IPS-15b (cell line): ENCODE data around the gene ZNF333.
"Not testable (repeated sequence)": the region's sequence is repeated elsewhere in the genome, so short reads cannot be mapped to it uniquely, and the experiment has no call there.

Experiments used
- H3K27me3 ChIP-seq: one replicate; pipeline ENCODE4 v1.6.1; 2013; ENCODE audit warnings: low read length; ENCODE audit not compliant: control insufficient read depth, insufficient read depth
- H3K36me3 ChIP-seq: one replicate; pipeline ENCODE4 v1.6.1; 2013; ENCODE audit warnings: low read length; ENCODE audit not compliant: control insufficient read depth, insufficient read depth
- H3K4me1 ChIP-seq: one replicate; pipeline ENCODE4 v1.6.1; 2013; ENCODE audit warnings: mild to moderate bottlenecking, low read length; ENCODE audit not compliant: control insufficient read depth, insufficient read depth
- H3K4me3 ChIP-seq: one replicate; pipeline ENCODE4 v1.5.1; 2013; ENCODE audit warnings: low read depth, low read length
- H3K9ac ChIP-seq: one replicate; pipeline ENCODE4 v1.6.1; 2013; ENCODE audit warnings: low read depth, mild to moderate bottlenecking, low read length
- H3K9me3 ChIP-seq: one replicate; pipeline ENCODE4 v1.6.1; 2013; ENCODE audit warnings: mild to moderate bottlenecking, low read length; ENCODE audit not compliant: control insufficient read depth, insufficient read depth

The ZNF333 gene

GRCh38 chr19:14748601-14749000 is 58.8 kb downstream of the ZNF333 start:
- Histone ChIP-seq H3K9me3 (no peaks in the 10 kb centered on the region), H3K4me1 (no peaks in the 10 kb centered on the region), H3K9ac (no peak overlapping the region), H3K27me3 (no peaks in the 10 kb centered on the region), H3K36me3 (peaks cover 2% of the 10 kb centered on the region), H3K4me3 (no peak overlapping the region)

GRCh38 chr19:14758816-14759215 is 69.0 kb downstream of the ZNF333 start:
- H3K9ac ChIP-seq: peak overlapping the region; percentile 65
- no peaks in the 10 kb centered on the region for H3K36me3 ChIP-seq
- H3K4me1 ChIP-seq: no peaks in the 10 kb centered on the region
- H3K9me3 ChIP-seq: no peaks in the 10 kb centered on the region
- no peaks in the 10 kb centered on the region for H3K27me3 ChIP-seq
- peak overlapping the region; percentile 45 for H3K4me3 ChIP-seq

- H3K36me3 ChIP-seq: no peaks in the 10 kb centered on the region
These were observed 71.8 kb downstream of the ZNF333 start for GRCh38 chr19:14761607-14762006.

GRCh38 chr19:14762111-14762510 is 72.3 kb downstream of the ZNF333 start:
- H3K36me3 ChIP-seq: peaks cover 2% of the 10 kb centered on the region
- no peaks in the 10 kb centered on the region for H3K27me3 ChIP-seq
- no peaks in the 10 kb centered on the region for H3K4me1 ChIP-seq
- H3K4me3 ChIP-seq: no peak overlapping the region
- no peak overlapping the region for H3K9ac ChIP-seq
- H3K9me3 ChIP-seq: no peaks in the 10 kb centered on the region

More at GRCh38 chr19:14761607-14762006, 71.8 kb downstream of the ZNF333 start:
- no peaks in the 10 kb centered on the region for H3K27me3 ChIP-seq
- H3K4me1 ChIP-seq: no peaks in the 10 kb centered on the region
- no peak overlapping the region for H3K9ac ChIP-seq
- no peak overlapping the region for H3K4me3 ChIP-seq
- H3K9me3 ChIP-seq: no peaks in the 10 kb centered on the region

GRCh38 chr19:14763497-14764145 is 73.8 kb downstream of the ZNF333 start:
- H3K36me3 ChIP-seq: peaks cover 2% of the 10 kb centered on the region
- no peaks in the 10 kb centered on the region for H3K9me3 ChIP-seq
- no peak overlapping the region for H3K9ac ChIP-seq
- H3K4me3 ChIP-seq: no peak overlapping the region
- no peaks in the 10 kb centered on the region for H3K4me1 ChIP-seq
- no peaks in the 10 kb centered on the region for H3K27me3 ChIP-seq

GRCh38 chr19:14764401-14764800 is 74.6 kb downstream of the ZNF333 start:
- no peaks in the 10 kb centered on the region for H3K27me3 ChIP-seq
- H3K36me3 ChIP-seq: peaks cover 2% of the 10 kb centered on the region
- no peaks in the 10 kb centered on the region for H3K4me1 ChIP-seq
- H3K9ac ChIP-seq: no peak overlapping the region
- H3K4me3 ChIP-seq: no peak overlapping the region
- no peaks in the 10 kb centered on the region for H3K9me3 ChIP-seq

GRCh38 chr19:14765403-14765802 is 75.6 kb downstream of the ZNF333 start:
- not testable (repeated sequence) for H3K27me3 ChIP-seq, H3K9ac ChIP-seq, H3K36me3 ChIP-seq, H3K9me3 ChIP-seq, H3K4me1 ChIP-seq, H3K4me3 ChIP-seq

GRCh38 chr19:14765841-14766240 is 76.0 kb downstream of the ZNF333 start:
- not testable (repeated sequence) for H3K4me1 ChIP-seq, H3K27me3 ChIP-seq, H3K36me3 ChIP-seq, H3K4me3 ChIP-seq, H3K9ac ChIP-seq, H3K9me3 ChIP-seq

- no peaks in the 10 kb centered on the region for H3K4me1 ChIP-seq
- H3K27me3 ChIP-seq: no peaks in the 10 kb centered on the region
- no peak overlapping the region for H3K4me3 ChIP-seq
- no peak overlapping the region for H3K9ac ChIP-seq
- peaks cover 4% of the 10 kb centered on the region for H3K36me3 ChIP-seq
- H3K9me3 ChIP-seq: no peaks in the 10 kb centered on the region
These were observed 77.7 kb downstream of the ZNF333 start for GRCh38 chr19:14767466-14767971.

GRCh38 chr19:14768001-14768400 is 78.2 kb downstream of the ZNF333 start:
- no peaks in the 10 kb centered on the region for H3K4me1 ChIP-seq
- peaks cover 4% of the 10 kb centered on the region for H3K36me3 ChIP-seq
- H3K9ac ChIP-seq: no peak overlapping the region
- H3K27me3 ChIP-seq: no peaks in the 10 kb centered on the region
- H3K9me3 ChIP-seq: no peaks in the 10 kb centered on the region
- H3K4me3 ChIP-seq: no peak overlapping the region

GRCh38 chr19:14769201-14769600 is 79.4 kb downstream of the ZNF333 start:
- H3K36me3 ChIP-seq: peaks cover 4% of the 10 kb centered on the region
- H3K9me3 ChIP-seq: no peaks in the 10 kb centered on the region
- H3K4me3 ChIP-seq: no peak overlapping the region
- no peak overlapping the region for H3K9ac ChIP-seq
- H3K4me1 ChIP-seq: no peaks in the 10 kb centered on the region
- H3K27me3 ChIP-seq: no peaks in the 10 kb centered on the region

GRCh38 chr19:14770136-14770535 is 80.3 kb downstream of the ZNF333 start:
- Histone ChIP-seq H3K36me3 (peaks cover 4% of the 10 kb centered on the region), H3K4me1 (no peaks in the 10 kb centered on the region), H3K4me3 (no peak overlapping the region)

More at GRCh38 chr19:14770136-14770535, 80.3 kb downstream of the ZNF333 start:
- Histone ChIP-seq H3K27me3 (no peaks in the 10 kb centered on the region), H3K9ac (no peak overlapping the region), H3K9me3 (no peaks in the 10 kb centered on the region)
